HG03571 (cell line): ENCODE data around the gene TJAP1.

ENCODE experiments used
- ATAC-seq: cut with Tn5 transposase; IDR thresholded peaks from one replicate; pipeline ENCODE4 v1.9.1; 2021; ENCODE audit not compliant: unreplicated experiment

The TJAP1 gene

DNA sequence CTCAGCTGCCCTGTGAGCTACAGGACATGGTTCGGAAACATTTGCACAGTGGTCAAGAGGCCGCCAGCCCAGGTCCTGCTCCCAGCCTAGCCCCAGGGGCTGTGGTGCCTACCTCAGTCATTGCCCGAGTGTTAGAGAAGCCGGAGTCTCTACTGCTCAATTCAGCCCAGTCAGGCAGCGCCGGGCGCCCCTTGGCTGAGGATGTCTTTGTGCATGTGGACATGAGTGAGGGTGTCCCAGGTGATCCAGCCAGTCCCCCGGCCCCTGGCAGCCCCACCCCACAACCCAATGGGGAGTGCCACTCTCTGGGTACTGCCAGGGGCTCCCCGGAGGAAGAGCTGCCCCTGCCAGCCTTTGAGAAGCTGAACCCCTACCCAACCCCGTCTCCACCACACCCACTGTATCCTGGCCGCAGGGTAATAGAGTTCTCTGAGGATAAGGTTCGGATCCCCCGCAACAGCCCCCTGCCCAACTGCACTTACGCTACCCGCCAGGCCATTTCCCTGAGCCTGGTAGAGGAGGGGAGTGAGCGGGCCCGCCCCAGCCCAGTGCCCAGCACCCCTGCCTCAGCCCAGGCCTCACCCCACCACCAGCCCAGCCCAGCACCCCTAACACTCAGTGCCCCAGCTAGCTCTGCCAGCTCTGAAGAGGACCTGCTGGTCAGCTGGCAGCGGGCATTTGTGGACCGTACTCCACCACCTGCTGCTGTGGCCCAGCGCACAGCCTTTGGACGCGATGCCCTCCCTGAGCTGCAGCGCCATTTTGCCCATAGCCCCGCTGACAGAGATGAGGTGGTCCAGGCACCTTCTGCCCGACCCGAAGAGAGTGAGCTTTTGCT, 27.6 kb downstream of the TJAP1 start:
- no peak for ATAC-seq

DNA sequence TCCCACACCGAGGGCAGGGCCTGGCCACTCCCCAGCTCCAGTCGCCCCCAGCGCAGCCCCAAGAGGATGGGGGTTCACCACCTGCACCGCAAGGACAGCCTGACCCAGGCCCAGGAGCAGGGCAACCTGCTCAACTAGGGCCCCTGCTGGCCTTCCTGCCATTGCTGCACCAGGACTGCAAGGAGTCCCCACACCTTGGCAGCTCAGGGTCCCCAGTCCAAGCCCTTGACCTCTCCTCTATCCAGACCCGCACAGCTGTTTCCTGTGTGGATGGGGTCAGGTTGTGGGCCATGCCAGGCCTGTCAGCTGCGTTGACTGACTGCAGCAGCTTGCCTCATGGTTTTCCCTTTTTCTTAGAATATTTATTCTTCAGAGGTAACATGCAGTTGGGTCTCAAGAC, 28.3 kb downstream of the TJAP1 start:
- no peak for ATAC-seq

DNA sequence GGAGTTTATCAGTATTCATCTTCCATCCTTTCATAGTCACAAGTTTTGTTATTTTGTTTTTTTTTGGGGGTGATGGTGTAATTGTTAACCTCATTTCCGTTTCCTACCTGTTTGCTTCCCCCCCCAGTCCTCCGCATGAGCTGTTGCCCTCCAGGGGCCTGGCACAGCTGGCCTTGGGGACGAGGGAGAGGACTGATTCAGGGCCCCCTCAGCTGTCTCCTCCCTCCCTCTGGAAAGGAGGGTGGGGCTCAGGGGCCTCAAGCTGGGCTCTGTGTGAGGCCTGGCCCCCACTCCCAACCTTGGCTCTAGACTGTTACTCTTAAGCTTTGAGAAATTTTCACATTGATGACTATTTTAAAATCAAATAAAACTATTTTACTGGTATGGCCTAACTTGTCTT, 28.8 kb downstream of the TJAP1 start:
- ATAC-seq: no peak

DNA sequence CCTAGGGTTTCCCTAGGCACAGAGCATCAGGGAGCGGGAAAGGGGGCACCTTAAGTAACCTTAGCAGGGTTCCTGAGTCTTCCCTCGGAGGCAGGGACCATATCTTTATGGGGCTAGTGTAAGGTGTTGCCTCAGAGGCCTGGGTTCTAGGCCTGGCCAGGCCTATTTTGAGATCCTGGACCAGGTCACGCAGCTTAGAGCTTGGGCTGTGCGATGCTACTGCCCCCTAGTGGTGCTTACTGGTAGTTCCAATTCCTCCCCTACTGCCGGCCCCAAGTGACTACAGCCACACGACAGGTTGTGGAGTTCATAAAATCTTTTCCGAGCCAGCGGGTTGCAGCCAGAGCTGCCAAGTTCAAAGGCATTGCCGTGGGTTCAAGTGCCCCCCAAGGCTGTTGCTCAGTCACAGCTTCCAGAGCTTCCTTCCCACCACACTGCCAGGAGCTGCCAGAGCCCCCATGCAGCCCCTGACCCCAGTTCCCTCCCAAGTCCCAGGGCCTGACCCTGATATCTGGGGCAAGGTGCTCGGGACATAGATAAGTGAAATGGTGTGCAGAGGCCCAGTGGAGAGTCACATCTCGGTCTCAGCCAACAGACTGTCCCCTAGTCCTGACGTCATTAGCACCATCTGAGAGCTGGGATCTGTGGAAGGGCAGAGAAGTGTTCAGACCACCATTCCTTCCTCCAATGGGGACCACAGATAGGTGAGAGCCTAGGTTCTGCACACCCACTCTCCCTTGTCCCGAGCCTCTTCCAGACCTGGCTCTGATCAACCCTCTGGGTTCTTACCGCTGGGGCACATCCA, 29.5 kb downstream of the TJAP1 start:
- no peak for ATAC-seq

DNA sequence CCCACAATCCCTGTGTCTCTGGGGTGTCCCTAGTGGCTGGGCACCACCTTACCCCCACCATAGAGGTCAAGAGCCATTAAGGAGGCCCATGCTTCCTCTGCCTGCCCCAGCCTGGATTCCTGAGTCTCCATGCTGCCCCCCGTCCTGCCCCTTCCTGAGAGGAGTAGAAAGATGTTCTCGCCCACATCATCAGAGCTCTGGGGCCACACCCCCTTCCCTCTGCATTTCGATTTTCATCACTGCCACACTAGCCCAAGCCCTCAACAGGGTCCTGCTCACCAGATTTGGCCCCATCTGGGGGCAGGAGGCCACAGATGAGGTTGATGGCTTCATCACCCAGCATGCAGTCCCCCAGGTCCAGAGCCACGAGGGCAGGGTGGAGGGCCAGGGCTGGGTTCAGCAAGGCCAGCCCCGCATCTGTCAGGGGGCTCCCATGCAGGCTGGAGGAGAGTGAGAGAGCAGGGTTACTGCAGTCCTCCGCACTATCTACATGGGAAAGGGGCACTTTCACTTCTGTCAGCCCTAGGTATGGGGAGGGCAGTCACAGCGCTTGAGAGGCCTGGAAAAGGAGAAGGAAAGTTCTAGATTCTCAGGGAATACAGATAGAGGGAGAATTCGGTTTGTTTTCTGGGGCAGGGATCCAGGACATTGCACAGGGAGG, 31.2 kb downstream of the TJAP1 start:
- ATAC-seq: no peak

DNA sequence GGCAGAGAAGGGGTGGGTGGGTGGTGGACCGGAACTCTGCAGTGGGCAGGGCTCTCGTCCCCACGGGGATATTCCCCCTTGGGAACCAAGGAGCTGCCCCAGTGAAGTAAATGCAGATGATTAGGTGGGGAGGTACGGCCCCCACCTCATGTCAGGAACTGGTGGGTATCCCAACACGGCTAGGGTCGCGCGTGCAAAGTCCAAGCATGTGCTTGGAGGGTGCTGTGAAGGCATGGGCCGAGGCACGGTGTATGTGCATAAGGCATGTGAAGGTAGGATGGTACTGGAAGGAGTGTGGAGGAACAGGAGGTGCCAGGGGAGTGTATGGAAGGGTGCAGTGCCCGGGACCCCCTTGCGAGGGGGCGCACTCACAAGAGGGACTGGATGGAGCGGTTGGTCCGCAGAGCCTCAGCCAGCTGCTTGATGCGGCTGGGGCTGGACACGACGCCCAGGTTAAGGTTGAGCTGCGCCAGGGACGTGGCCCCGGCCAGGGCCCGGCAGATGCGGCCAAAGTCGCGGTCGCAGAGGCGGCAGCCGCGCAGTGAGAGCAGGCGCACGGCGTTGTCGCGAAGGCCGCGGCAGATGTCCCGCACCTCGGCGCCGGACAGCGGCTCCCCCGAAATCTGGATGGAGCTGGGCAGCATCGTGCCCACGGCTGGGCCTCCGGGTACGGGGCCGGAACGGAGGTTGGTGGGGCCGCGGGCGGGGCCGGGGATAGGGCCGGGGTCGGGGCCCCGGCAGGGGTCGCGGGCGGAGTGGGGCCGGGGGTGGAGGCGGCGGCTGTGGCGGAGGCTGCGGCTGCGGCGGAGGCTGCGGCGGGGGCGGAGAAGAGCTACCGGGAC, 32.0 kb downstream of the TJAP1 start:
- peak; percentile 6 for ATAC-seq

DNA sequence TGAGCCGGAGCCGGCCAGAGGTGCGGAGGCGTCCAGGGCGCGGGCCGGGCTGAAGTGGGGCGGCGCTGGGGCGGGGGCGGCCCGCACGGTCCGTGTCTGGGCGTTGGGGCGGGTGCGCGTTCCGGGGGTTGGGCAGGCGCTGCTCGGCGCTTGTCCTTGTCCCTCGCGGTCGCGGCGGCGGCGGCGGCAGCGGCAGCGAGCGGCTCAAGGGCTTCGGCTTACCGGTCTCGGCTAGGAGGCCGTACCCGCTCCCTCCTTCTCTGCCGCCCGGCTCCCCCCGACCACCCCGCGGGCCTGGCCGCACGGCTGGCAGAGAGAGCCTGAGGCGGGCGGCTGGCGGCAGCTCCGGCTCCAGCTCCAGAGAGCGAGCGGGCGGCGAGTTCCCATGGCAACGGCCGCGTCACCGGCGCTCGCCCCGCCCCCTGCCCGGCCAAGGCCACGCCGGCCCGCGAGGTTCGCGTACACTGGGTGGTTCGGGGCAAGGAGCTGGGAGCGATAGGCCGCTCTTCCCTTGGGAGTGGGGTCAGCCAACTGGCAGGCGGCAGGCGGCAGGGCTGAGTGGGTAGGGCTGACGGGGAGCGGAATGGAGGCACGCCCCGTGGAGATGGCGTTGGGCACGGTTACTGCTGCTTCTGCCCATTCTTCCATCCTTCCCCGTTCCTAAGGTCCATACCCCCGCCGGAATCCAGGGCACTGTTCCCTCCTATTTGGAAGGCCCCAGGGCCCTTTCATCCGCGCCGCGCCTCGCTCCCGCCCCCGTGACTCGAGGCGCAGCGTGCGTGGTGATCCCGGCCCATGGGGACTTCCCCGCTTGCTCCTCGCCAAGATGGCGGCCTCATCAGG, 32.8 kb downstream of the TJAP1 start, which contains the start of gene LRRC73:
Gene LRRC73, minus strand, starts transcription at position 363 of the 843 bp plus-strand sequence. CDS start 561 bp downstream, outside the sequence.
- ATAC-seq: peak; percentile 54

DNA sequence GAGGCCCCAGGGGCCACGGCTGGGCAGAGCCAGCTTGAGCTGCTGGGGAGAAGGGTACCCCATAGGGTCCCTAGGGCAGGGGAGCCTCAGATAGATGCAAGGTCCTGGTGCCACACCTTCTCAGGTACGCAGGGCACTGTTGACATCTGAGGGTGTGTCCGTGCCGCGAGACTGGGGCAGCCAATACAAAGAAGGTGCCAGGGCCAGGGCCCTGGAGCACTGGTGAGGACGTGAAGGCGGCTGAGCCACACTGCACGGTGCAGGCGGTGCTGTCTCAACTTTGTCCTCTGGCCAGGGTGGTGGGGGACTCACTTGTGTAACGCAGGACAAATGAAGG, 33.4 kb downstream of the TJAP1 start:
- ATAC-seq: no peak

DNA sequence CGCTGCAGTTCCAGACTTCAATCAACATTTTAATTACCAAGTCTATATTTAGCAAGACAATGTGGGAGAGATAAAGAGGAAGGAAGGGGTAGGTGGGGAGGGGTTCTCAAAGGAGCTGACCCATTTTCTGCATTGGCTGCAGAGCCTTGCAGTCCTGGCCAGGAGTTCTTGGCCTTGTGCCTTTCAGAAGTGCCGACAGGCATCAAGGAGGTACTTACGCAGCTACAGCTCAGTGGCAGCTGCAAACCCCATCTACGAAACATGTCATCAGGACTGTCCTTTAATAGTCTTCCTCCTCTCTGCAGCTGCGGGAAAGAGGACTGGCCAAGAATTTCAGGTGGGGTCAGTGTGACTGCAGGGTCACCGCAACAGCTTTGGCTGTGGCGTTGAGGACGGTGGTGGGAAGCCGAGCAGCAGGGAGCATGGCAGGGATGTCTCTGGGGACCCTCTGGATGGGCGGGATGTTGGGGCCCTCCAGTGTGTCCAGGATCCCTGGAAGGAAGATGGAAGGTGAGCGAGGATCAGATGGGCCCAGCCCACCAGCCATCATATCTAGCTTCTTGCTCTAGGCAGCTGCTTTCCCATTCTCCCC, 34.5 kb downstream of the TJAP1 start:
- no peak for ATAC-seq

DNA sequence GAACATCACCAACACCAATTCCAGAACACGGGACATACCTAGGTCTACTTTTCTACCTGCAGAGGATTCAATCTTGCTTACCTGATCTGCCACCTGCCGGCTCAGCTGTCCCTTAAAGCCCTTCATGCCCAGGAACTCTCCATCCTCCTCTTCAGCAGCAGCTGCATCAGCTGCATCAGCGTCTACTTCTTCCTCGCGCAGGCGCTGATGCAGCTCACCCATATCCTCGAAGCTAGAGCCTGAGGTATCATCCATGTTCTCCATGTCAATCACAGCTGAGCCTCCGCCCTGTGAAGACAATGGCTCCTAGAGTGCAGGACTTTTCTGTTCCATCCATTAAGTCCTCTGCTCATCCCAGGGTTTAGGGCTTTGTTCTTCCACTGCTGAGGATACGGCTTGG, 38.4 kb downstream of the TJAP1 start:
- ATAC-seq: no peak

DNA sequence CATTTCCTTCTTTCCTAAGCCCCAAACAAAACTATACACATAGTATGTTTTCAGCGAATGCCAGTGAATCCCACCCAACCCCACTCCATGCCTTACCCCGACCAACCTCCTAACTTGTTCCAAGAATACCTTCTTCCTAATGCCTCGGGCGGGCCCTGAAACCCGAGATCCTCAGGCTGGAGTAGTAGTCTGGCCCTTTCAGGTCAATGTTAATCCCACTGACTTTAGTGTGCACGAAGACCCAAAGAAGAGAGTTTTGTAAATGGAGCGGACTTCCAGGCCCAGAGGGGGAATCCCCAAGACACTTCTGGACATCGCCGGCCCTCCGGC, 39.0 kb downstream of the TJAP1 start:
- no peak for ATAC-seq

DNA sequence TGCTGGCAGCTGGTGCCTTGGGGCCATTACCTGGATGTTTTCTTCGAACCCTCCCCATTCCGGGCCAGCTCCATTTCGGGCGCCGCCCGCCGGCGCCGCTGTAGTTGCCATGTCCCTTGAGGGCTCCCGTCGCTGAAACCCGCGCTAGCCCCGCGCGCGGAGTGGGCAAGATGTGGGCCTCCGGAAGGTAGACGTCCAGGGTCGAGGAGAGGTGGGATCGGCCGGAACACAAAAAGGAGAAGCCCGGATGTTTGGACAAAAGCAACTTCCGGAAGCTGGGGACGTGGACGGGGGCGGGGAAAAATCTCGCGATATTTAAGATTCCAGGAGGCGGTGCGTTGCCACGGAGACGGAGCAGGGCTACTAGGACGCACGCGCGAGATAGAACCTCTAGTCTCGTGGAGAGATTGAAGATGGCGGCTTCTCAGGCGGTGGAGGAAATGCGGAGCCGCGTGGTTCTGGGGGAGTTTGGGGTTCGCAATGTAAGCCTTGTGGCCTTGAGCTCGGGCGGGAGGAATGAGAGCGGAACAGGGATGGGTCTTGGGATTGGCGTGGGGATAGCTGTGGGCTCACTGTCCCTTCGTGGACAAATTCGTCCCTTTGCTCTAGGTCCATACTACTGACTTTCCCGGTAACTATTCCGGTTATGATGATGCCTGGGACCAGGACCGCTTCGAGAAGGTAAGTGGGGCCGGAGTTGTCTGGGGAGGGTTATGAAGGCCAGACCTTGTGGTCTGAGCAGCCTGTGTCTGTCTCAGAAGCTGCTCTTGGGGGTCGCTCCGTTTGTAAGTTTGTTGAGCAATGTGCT, 39.5 kb downstream of the TJAP1 start, which contains the start of the genes POLR1C and YIPF3:
Gene POLR1C, plus strand, starts transcription at position 393 of the 808 bp plus-strand sequence. Its CDS starts 21 bp downstream, at position 414.
Gene YIPF3, minus strand, starts transcription at position 230 of the 808 bp plus-strand sequence. Its CDS starts 119 bp downstream, at position 111.
- peak; percentile 79 for ATAC-seq

DNA sequence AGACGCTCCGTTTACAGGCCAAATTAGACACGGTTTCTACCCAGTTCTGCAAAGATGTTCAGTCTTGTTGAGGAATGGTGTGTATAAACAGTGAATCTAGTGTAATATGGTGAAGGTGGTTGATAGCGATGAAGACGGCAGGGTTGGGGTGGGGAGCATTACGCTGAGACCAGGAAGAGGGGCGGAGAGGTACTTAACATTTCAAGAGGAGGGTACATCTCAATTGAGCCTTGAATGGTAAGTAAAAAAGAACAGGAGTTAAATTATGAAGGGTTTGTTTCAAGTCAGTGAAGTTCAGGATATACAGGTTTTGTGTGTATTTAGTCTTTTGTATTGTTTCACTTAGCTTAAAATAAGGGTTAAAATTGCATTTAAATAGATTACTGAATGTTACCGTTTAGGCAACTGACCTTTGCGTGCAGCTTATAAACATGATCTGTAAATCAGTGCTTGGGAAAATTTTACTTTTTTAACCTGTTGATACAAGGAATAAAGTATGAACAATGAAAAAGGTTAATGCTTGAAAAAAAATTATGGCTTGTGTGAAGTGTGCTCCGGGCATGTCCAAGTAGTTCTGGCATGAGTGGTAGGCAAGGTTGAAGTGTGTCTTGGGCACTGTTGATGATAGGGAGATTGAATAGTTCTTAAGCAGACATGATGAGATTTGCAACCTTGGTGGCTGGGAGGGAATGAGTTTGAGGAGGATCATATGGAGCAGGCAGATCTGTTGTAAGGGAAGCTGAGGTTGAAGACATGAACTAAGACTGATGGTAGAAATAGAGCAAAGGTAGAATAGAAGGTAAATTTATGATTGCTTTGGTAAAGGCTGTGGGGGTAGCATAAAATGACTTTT, 40.4 kb downstream of the TJAP1 start:
- ATAC-seq: no peak

DNA sequence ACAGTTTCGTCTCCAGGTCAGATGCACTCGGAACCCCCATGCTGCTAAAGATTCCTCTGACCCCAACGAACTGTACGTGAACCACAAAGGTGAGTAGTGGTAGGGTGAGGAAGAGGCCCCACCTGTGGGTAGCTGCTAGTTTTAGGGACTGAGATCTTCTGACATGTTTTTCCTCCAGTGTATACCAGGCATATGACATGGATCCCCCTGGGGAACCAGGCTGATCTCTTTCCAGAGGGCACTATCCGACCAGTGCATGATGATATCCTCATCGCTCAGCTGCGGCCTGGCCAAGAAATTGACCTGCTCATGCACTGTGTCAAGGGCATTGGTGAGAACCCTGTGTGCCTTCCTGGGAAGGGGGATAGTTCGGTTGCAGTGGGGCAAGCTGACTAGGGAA, 42.7 kb downstream of the TJAP1 start:
- ATAC-seq: no peak

DNA sequence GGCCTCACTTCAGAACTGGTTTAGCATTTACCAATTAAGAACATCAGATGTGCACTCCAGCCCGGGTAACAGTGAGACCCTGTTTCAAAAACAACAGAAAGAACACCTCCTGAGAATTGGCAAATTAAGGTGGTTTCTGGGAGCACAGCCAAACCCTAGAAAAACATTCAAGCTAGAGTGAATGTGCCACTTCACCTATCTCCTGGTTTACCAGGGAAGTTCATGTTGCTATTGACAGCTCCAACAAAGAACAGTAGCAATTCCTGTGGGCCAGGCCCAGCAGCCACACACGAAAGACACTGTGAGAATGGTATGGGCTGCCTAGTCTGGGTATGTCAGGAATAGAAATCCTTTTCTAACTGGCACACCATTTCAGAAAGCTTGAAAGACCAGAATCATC, 44.5 kb downstream of the TJAP1 start:
- no peak for ATAC-seq

DNA sequence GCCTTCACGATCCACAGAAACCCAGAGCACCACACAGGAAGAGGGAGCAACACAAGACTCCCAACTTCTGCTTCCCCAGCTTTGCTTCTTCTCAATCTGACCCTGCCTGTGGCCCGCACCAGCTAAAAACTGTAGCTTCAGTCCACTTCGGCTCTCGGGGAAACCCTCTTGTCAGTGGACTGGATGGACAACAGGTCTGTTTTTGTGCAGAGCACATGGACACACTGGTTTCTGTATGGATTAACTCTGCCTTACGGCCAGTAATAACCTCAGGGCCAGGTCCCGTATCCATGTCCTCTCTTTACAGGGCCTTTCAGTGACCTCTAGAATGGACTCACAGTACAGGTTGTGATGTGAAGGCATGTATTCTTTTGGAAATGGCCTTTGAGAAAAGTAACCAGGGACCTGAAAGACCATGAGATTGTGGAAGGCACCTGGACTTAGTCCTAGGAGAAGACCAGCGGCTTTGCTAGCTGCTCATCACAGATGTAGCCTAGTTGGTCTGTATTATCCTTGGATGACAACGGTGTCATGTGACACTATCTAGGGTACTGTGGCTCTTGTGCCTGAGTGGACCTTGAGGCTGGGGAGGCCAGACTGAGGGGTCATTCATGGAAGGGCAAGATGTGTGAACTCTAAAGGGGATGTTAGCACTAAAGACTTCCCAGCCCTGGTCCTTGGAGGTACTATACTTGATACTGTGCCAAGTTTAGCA, 45.3 kb downstream of the TJAP1 start:
- no peak for ATAC-seq

DNA sequence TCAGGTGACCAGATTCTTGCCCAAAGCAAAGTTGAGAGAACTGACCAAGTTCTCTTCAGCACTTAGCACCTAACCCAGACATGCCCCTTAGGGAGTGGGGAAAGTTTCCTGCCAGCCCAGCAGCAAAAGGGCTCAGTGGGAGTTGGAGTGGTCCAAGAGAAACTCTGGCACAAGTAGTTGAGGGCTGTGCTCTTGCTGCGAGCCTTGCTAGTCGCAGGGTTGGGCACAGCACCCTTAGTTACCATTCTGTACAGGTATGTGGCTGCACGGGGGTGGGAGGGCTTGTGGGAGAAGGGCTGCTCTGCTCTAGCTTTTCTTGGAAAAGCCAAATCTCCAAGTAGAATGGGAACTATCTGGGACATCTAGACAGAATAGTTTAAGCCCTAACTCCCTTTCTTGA, 45.9 kb downstream of the TJAP1 start:
- ATAC-seq: no peak
